Left kidney (tissue), 2 donors: Measurements from ENCODE around the gene ANAPC16. TPM values are rescaled to one million over a fixed set of nuclear protein-coding genes. Genes with fewer than 3 reads are reported as not detected.
"Not testable (repeated sequence)": the region's sequence is repeated elsewhere in the genome, so short reads cannot be mapped to it uniquely, and the experiment has no call there.

ENCODE experiments used
- DNase-seq: peaks from one replicate; pipeline ENCODE4 v3.0.0-alpha.2; 2013
- polyA plus RNA-seq: library from polyadenylated mRNA; unstranded; fragments of 120-200 nt; gene quantifications from one replicate; pipeline ENCODE4 v1.2.1, GENCODE V29; 2013; ENCODE audit not compliant: insufficient read length

The ANAPC16 gene
- polyA plus RNA-seq, 1 donor = 201 TPM

DNA sequence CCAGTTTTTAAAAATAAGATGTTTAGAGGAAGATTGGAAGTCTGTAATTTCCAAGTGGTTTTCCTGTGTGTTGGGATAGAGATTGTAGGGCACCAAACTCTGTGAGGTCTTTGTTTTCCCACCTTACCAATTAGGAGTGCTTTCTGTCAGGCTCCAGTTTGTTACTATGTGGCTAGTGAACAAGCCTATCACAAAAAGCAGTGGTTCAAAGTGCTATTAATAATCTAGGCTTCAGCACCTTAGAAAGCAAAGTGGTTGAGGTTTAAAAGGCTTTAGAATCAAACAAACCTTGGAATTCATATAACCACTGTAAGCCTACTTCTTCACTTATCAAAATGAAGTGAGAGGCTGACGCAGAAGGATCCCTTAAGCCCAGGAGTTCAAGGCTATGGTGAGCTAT, 11.1 kb upstream of the ANAPC16 start:
- DNase-seq = no peak

- DNase-seq = no peak
These were observed 9.1 kb upstream of the ANAPC16 start for GRCh38 chr10:72206511-72207229.

DNA sequence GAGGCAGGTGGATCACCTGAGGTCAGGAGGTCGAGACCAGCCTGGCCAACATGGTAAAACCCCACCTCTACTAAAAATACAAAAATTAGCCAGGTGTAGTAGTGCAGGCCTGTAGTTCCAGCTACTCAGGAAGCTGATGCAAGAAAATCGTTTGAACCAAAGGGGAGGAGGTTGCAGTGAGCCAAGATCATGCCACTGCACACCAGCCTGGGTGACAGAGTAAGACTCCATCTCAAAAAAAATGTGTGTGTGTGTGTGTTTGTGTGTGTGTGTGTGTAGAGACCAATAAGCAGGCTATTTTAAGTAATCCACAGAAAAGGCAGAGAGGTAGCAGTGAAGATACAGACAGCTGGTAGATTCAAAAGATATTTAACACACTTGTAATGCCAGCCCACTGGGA, 7.3 kb upstream of the ANAPC16 start:
- not testable (repeated sequence) for DNase-seq

GRCh38 chr10:72211381-72211780, 4.4 kb upstream of the ANAPC16 start:
- not testable (repeated sequence) for DNase-seq

DNA sequence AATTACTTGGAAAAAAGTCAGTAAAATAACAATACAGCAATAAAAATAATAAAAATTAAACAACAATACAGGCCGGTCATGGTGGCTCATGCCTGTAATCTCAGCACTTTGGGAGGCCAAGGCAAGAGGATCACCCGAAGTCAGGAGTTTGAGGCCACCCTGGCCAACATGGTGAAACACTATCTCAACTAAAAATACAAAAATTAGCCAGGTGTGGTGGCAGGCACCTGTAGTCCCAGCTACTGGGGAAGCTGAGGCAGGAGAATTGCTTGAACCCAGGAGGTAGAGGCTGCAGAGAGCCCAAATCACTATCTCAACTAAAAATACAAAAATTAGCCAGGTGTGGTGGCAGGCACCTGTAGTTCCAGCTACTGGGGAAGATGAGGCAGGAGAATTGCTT, 4.0 kb upstream of the ANAPC16 start:
- not testable (repeated sequence) for DNase-seq

DNA sequence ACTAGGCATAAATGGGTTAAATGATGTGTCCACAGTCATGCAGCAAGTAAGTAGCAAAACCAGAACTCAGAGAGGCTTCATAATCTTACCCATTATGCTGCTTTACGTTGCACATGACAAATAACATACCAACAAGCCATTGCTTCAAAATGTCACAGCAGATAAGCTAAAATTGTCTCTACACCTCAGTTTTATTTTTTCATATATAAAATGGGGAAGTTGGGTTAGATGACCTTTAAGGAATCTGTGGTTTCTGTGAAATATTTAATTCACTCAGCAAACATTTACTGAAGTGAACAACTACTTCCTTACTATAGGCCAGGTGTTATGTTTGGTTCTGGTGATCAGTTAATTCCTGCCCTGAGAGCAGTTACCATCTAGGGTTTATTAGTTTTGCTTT, 2.5 kb downstream of the ANAPC16 start:
- no peak for DNase-seq

GRCh38 chr10:72218726-72219125, 2.9 kb downstream of the ANAPC16 start:
- no peak for DNase-seq

- no peak for DNase-seq
These were observed 3.5 kb downstream of the ANAPC16 start for GRCh38 chr10:72219235-72219814.

- no peak for DNase-seq
These were observed 4.8 kb downstream of the ANAPC16 start for GRCh38 chr10:72220637-72221036.

DNA sequence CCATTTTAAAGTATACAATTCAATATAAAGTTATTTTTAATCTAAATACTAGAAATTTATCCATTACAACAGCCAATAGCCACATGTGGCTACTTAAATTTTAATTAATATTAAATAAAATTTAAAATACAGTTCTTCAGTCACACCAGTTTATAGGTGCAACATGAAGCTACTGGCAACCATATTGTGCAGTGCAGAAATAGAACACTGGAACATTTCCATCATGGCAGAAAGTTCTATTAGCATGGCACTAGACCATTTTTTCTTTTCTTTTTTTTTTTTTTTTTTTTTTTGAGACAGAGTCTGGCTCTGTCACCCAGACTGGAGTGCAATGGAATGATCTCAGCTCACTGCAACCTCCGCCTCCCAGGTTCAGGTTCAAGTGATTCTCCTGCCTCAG, 5.5 kb downstream of the ANAPC16 start:
- DNase-seq = no peak

DNA sequence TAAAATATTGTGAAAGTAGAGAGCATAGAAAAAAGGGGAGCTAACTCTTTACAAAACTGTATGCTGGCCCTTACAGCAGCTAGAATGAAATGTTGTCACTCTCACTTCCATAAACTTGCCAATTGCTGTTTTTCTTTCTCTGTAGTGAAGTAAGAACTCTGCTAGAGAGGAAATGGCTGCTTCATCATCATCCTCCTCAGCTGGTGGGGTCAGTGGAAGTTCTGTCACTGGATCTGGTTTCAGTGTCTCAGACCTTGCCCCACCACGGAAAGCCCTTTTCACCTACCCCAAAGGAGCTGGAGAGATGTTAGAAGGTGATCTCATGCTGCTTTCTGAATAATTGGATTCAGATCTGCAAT, 7.9 kb downstream of the ANAPC16 start:
- DNase-seq = no peak

DNA sequence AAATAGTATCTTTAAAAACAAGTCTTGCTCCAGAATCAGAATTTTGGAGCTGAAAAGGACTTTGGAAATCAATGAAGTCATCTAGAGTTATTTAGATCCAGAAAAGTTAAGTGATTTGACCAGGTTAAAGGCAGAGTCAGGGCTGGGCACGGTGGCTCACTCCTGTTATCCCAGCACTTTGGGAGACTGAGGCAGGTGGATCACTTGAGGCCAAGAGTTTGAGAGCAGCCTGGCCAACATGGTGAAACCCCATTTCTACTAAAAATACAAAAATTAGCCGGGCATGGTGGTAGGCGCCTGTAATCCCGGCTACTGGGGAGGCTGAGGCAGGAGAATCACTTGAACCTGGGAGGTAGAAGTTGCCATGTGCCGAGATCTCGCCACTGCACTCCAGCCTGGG, 8.4 kb downstream of the ANAPC16 start:
- not testable (repeated sequence) for DNase-seq

DNA sequence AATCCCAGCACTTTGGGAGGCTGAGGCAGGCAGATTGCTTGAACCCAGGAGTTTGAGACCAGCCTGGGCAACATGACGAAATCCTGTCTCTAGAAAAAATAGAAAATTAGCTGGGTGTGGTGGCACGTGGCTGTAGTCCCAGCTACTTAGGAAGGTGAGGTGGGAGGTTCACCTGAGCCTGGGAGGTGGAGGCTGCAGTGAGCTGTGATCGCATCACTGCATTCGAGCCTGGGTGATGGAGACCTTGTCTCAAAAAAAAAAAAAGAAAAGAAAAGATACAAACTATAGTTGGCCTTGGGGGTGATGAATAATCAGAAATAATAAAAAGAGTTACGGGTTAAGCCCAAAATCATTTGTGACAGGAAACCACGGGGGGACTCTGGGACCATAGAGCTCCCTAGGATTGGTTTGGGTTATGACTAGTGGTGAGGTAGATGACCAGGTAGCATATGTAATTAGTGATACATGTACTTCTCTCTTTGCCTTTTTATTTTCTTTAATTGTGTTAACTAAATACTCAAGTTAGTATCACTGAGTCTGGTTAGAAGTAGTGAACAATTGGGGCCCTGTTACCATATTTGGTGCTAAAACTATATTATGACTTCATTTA, 10.7 kb downstream of the ANAPC16 start:
- no peak for DNase-seq

DNA sequence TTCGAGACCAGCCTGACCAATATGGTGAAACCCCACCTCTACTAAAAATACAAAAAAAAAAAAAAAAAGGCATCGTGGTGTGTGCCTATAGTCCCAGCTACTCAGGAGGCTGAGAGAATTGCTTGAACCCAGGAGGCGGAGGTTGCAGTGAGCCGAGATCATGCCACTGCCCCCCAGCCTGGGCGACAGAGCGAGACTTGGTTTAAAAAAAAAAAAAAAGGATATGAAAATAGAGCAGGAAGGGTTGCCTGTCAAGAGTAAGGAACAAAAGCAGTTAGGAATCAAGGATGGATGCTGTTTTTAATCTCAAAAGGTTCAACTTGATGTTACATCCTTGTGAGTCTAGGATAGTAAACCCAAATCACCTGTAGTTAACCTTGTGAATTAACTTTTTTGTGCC, 12.0 kb downstream of the ANAPC16 start:
- DNase-seq = no peak

GRCh38 chr10:72228318-72228751, 12.5 kb downstream of the ANAPC16 start:
- DNase-seq = no peak

DNA sequence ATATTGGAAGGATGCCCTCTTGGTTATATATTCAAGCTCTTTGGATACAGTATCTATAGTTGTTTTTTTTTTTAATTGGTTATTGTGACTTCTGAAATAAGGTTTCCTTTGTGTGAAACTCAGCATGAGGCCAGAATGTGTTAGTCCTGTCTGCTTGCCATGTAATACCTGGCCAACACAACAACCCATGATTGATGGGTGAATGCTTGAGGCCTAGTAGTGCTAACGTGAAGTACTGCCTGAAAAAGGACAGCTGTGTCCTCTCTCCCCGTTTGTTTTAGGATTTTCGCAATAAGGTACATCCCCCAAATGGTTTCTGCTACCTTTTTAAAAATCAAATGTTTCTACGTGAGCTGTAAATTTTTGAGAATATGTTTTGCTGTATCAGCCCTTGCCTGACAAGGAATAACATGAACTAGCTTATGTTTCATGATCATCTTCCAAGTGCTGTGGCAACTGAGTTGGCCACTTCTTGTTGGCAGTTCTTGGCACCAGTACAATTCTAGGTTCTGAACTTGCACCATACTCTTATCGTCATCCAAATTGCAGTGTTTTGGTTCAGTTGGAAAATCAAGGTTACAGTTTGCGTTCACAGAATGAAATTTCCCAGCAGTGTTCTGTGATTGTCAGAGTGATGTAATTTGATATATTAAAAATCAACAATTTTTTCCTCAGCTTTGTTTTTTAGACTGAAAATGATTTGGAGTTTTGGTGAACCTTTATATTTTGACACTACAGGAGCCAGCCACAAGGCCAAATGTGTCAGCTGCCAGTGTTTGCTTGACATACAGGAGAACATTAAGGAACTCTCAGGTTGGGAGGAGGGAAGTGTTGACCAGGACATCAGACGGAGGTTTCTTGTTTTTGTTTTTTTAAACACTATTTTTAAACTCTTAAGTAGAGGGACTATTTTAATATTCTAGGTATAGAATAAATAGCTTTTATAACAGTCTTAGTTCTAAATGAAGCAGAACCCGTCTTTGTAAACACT, 13.7 kb downstream of the ANAPC16 start:
- DNase-seq = no peak

GRCh38 chr10:72233621-72234020, 17.8 kb downstream of the ANAPC16 start:
- no peak for DNase-seq

DNA sequence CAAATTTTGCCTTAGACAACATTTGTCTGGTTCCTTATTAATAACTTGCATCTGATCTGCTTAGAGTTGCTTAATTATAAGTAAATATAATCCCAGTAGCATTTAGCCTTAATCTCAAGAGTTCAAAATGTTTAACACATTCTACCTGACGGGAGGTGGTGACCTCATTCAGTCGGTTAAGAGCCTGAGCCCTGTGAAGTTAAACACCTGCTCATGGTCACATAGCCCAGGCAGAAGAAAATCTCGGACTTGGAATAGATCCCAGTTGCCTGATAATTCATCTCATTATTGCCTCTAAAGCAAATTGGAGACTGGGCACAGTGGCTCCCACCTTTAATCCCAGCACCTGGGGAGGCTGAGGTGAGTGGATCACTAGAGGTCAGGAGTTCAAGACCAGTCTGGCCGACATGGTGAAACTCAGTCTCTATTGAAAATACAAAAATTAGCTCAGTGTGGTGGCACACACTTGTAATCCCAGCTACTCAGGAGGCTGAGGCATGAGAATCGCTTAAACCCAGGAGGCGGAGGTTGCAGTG, 18.8 kb downstream of the ANAPC16 start:
- no peak for DNase-seq

DNA sequence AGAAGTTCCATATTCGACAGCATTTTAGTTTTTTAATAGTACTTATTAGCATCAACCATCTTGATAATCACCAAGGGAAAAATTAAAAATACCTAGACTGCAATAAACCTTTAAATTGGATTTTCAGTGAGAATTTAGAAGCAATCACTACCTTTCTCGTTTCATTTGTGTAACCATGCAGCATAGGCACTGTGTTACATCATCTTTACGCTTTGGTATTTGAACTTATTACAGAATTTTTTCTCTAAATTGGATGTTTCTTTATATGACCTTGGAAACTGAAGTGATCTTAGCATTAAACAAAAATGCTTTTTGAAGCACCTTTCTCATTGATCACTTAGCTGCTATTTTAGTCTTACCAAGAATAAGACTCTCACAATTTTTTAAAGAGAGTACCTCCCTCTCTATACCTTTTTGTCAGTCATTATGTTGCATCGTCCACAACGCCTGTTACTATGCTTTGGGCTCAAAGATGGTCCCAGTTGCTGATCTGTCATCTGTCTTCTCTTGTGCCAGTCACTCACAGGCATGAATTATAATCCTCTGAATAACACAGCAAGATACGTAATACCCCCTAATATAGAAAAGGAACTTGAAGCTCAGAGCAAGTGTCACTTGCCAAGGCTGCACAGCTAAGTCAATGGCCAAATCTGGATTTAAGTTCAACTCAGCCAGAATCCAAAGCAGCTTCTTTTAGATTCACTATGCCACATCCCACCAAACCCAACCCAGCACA, 19.9 kb downstream of the ANAPC16 start:
- no peak for DNase-seq

DNA sequence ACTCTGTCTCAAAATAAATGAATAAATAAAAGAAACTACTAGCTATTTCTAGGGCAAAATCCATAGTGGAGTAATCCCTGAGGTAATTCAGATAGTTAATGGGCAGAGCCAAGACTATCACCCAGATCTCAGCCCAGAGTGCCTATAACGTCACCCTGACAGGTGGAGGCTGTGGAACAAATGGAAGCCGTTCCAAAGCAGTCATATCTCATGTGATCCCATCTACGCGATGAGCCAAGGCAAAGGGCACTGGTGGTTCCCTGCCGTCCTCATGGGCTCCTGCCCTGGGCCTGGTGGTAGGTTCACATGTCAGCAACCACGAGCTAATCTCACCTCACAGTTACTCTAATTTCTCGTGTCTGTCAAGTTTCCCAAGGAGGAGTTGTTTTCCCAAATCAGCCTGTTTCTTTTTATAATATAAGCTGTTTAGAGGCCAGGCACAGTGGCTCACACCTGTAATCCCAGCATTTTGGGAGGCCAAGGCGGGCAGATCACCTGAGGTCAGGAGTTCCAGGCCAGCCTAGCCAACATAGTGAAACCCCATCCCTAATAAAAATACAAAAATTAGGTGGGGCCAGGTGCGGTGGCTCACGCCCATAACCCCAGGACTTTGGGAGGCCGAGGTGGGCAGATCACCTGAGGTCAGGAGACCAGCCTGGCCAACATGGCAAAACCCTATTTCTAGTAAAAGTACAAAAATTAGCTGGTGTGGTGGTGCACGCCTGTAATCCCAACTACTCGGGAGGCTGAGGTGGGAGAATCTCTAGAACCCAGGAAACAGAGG, 22.8 kb downstream of the ANAPC16 start:
- no peak for DNase-seq

GRCh38 chr10:72239409-72239808, 23.6 kb downstream of the ANAPC16 start:
- DNase-seq = no peak
